ENCODE measurements around the gene BTK. TPM values are rescaled to one million over a fixed set of nuclear protein-coding genes. Genes with fewer than 3 reads are reported as not detected.

BTK gene
- total RNA-seq, 2 donors from 2014 or later = 1.9 to 3.0 TPM

DNA sequence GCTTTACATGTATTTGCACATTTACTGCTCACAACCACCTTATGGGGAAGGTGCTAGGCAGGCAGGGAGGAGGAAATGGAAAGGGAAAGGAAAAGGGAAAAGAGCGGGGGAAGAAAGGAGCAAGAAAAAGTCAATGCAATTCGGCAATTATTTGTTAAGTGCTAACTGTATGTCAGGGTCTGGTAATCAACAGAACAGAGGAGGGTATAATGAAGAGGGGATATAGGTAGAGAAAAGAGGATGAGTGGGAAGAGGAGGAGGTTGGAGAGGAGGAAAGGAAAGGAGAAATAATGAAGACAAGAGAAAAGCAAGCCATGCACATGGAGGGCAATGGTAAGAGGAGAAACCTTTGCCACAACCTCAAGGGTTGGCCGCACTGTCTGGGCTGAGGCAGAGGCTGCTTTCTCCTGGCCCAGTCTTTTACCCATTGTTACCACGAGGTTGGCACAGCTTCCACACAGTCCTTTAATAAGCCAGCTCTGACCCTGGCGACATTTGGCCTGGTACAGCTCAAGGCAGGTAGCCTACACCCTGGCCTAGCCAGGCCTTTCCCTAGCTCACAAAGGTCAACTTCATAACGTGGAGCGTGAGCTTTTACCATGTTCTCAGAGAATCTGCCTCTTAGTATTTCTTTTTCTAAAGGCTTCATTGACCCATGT is 836 bp downstream of the BTK start:
- Histone ChIP-seq H3K9ac (ENCODE audit: low read depth in 2 of 2, low read length in 2 of 2) (no peak overlapping the region), H3K4me1 (no peaks in the 10 kb centered on the region), H3K27me3 (peaks cover 3% of the 10 kb centered on the region), H3K9me3 (no peaks in the 10 kb centered on the region), H3K4me3 (no peak overlapping the region), H3K27ac (no peak overlapping the region), H3K36me3 (no peaks in the 10 kb centered on the region)
- intact Hi-C loops (cut with DNase I) = no loop called here
- TF ChIP-seq, protein P1, sequence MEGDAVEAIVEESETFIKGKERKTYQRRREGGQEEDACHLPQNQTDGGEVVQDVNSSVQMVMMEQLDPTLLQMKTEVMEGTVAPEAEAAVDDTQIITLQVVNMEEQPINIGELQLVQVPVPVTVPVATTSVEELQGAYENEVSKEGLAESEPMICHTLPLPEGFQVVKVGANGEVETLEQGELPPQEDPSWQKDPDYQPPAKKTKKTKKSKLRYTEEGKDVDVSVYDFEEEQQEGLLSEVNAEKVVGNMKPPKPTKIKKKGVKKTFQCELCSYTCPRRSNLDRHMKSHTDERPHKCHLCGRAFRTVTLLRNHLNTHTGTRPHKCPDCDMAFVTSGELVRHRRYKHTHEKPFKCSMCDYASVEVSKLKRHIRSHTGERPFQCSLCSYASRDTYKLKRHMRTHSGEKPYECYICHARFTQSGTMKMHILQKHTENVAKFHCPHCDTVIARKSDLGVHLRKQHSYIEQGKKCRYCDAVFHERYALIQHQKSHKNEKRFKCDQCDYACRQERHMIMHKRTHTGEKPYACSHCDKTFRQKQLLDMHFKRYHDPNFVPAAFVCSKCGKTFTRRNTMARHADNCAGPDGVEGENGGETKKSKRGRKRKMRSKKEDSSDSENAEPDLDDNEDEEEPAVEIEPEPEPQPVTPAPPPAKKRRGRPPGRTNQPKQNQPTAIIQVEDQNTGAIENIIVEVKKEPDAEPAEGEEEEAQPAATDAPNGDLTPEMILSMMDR (IDR thresholded peaks at IDR 0.05) = no peak
- no peak for DNase-seq

GRCh38 chrX:101383679-101384205 is 2.2 kb downstream of the BTK start:
- TF ChIP-seq, protein P1 (IDR thresholded peaks at IDR 0.05) = no peak
- no peak overlapping the region for H3K27ac ChIP-seq
- H3K27me3 ChIP-seq = peaks cover 3% of the 10 kb centered on the region
- DNase-seq = no peak
- H3K9me3 ChIP-seq = no peaks in the 10 kb centered on the region
- no peaks in the 10 kb centered on the region for H3K36me3 ChIP-seq
- H3K4me3 ChIP-seq = no peak overlapping the region
- H3K4me1 ChIP-seq = no peaks in the 10 kb centered on the region
- H3K9ac ChIP-seq (ENCODE audit: low read depth in 2 of 2, low read length in 2 of 2) = no peak overlapping the region
- intact Hi-C loops (cut with DNase I) = no loop called here

DNA sequence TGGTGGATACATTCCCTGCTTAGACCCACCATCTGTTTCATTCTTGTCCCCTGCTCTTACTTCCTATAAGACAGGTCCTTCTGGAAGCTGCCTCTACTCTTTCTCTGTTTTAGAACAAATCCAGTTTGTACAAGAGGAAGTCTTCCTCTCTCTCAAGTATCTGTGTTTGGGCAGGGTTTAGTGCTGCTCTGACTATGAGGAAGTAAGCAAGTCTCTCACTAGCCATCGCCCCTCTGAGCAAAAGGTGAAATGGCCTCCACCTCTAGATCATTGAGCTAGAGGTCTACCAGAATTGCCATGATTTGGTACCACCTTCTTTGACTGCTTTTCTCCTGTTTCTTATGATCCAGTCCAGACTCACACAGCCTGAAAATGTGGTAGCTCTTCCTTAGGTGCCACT is 8.4 kb downstream of the BTK start:
- H3K36me3 ChIP-seq = no peaks in the 10 kb centered on the region
- H3K9me3 ChIP-seq = no peaks in the 10 kb centered on the region
- intact Hi-C loops (cut with DNase I) = no loop called here
- H3K9ac ChIP-seq (ENCODE audit: low read depth in 2 of 2, low read length in 2 of 2) = no peak overlapping the region
- H3K4me1 ChIP-seq = no peaks in the 10 kb centered on the region
- TF ChIP-seq, protein P1 (IDR thresholded peaks at IDR 0.05) = no peak
- H3K4me3 ChIP-seq = no peak overlapping the region
- no peaks in the 10 kb centered on the region for H3K27me3 ChIP-seq
- H3K27ac ChIP-seq = no peak overlapping the region
- DNase-seq = no peak

DNA sequence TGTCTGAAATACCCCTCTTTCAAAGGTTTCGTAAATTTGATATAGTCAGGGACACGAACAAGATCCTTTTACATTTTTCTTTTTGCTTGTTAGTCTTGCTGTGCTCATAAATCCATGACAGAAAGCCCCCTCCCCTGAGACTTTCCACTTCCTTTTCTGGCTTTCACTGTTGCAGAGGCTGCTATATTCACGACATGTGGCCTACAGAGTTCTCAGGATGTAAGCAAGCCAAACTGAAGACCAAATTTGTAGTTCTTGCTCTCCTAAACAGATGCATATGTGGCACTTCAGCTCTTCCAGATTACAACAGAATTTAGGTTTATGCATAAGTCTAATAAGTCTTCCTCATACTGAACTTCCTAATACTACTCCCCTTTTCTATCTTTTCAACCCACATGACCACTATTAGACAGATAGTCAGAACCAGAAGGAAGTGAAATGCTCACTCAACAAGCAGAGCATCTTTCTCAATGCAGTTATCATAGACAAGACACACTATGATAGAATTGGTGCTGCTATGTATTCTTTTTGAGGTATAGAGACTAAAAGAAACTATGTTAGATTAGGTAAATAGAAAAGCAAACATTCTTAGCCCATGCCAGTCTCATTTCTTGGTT is 15.0 kb downstream of the BTK start:
- intact Hi-C loops (cut with DNase I) = no loop called here

GRCh38 chrX:101369687-101370086 is 16.3 kb downstream of the BTK start:
- Histone ChIP-seq H3K4me3 (no peak overlapping the region), H3K4me1 (no peaks in the 10 kb centered on the region), H3K27ac (no peak overlapping the region), H3K9ac (ENCODE audit: low read depth in 2 of 2, low read length in 2 of 2) (no peak overlapping the region), H3K27me3 (no peaks in the 10 kb centered on the region), H3K36me3 (no peaks in the 10 kb centered on the region), H3K9me3 (no peaks in the 10 kb centered on the region)
- no peak for DNase-seq
- intact Hi-C loops (cut with DNase I) = no loop called here
- TF ChIP-seq, protein P1 (IDR thresholded peaks at IDR 0.05) = no peak

More for the DNA sequence above, 15.0 kb downstream of the BTK start:
- no peak for DNase-seq
- no peaks in the 10 kb centered on the region for H3K36me3 ChIP-seq
- no peaks in the 10 kb centered on the region for H3K27me3 ChIP-seq
- H3K9ac ChIP-seq (ENCODE audit: low read depth in 2 of 2, low read length in 2 of 2) = no peak overlapping the region
- no peaks in the 10 kb centered on the region for H3K4me1 ChIP-seq
- H3K27ac ChIP-seq = no peak overlapping the region
- TF ChIP-seq, protein P1 (IDR thresholded peaks at IDR 0.05) = no peak
- no peak overlapping the region for H3K4me3 ChIP-seq
- H3K9me3 ChIP-seq = no peaks in the 10 kb centered on the region

All from colonic mucosa (tissue), 4 donors.